HG02973 (cell line): Measurements from ENCODE around the gene PTBP3.
A peak's percentile ranks its signal among the peaks of the same experiment; 100 is the strongest.
"Not testable (repeated sequence)": the region's sequence is repeated elsewhere in the genome, so short reads cannot be mapped to it uniquely, and the experiment has no call there.

Source experiments
- ATAC-seq: cut with Tn5 transposase; IDR thresholded peaks from one replicate; pipeline ENCODE4 v1.9.1; 2021; ENCODE audit warnings: moderate library complexity; ENCODE audit not compliant: unreplicated experiment

Gene PTBP3

DNA sequence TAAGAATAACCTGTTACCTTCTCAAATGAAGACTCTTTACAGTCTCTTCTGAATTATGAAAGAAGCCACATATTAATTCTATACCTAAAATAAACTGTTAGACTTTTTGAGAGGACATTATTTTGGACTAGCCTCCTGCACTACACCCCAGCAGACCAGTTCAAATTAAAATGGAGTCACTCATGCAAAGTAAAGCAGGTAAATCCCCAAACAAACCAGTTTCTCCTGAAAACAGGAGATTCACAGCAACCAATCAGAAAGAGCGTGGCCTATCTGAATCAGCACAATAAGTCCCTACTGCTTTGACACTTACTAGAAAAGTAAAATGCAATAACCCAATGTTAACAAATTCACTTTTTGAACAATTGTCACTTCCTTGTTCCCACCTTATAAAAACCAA, 58.8 kb downstream of the PTBP3 start:
- ATAC-seq = no peak

DNA sequence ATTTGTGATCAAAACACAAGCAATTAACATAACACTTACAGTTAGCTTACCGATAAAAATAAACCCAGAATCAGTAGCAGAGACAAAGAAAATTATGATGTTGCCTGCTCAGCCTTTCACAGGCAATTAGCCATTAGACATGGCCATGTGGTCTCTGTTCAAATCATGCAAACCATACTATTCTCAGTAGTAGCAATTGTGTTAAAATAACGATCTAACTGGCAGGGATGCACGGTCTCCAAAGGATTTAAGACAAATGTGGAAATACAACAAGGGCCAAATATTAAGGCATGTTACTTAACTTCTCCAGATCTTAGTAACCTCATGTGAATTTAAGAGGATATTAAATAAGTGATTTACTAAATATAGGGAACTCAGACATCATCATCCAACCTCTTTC, 59.5 kb downstream of the PTBP3 start:
- ATAC-seq = no peak

DNA sequence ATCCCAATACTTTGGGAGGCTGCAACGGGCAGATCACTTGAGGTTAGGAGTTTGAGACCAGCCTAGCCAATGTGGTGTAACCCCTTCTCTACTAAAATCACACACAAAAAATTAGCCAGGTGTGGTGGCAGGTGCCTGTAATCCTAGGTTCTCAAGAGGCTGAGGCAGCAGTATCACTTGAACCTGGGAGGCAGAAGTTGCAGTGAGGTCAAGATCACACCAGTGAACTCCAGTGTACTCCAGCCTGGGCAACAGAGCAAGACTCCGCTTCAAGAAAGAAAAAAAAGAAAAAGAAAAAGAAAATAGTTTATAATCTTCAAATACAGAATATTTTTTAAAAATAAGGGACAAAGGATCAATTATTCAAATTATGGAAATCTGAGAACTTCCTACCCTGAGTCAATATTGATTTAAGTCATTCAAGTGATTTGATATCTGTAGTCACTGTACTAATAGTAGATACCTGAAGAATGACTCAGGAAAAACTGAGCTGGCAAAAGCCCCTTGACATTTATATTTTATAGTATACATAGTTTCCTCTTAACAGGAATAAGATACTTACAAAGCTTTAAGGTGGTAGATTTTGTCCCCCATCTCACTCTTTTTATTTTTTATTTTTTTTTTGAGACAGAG, 61.8 kb downstream of the PTBP3 start:
- ATAC-seq = no peak

DNA sequence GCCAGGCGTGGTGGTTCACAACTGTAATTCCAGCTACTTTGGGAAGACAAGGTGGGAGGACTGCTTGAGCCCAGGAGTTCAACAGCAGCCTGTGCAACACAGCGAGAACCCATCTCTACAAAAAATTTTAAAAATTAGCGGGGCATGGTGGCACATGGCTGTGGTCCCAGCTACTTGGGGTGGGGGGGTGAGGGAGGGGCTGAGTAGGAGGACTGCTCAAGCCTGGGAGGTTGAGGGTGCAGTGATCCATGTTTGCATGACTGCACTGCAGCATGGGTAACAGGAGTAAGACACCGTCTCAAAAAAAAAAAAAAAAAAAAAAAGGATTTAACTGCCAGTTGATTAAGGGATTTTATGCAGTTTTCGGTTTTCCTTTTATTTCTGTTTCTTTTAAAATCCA, 65.0 kb downstream of the PTBP3 start:
- no peak for ATAC-seq

DNA sequence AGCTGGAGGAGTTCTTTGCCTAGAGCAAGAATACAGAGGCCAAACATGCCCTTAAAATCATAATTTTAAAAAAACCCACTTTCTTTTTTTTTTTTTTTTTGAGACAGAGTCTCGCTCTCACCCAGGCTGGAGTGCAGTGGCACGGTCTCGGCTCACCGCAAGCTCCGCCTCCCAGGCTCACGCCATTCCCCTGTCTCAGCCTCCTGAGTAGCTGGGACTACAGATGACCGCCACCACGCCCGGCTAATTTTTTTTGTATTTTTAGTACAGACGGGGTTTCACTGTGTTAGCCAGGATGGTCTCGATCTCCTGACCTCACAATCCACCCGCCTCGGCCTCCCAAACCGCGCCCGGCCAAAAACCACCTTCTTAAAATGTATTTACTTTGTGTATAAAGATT, 66.3 kb downstream of the PTBP3 start:
- ATAC-seq = not testable (repeated sequence)

DNA sequence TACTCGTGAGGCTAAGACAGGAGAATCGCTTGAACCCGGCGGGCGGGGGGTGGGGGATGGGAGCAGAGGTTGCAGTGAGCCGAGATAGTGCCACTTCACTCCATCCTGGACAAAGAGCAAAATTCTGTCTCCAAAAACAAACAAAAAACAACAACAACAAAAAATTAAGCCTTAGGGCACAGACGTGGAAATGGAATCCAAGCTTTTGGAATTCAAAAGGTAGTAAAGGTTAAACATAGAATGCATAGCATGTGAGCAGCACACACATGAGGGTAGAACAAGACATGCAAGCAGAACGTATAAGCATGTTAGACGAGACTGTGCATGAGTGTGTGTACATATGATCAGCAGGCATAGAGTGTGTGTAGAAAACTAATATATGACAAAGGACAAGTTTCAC, 68.0 kb downstream of the PTBP3 start:
- no peak for ATAC-seq

DNA sequence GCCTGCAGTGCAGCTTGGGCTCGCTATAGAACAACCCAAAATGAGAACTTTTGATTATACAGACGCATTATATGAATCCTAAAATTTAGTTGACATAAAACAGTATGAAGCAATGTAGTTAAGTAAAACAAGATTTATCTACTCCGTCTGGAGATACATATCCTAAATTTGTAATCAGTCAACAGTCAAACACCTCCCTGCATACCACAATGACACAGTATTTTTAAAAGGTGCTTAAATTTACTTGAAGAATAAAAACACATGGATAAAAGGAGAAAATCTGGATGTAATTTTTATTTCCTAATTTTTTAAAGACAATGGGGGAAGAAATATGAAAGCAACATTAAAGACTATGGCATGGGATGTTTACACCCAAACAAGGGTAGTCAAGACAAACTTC, 70.8 kb downstream of the PTBP3 start:
- no peak for ATAC-seq

DNA sequence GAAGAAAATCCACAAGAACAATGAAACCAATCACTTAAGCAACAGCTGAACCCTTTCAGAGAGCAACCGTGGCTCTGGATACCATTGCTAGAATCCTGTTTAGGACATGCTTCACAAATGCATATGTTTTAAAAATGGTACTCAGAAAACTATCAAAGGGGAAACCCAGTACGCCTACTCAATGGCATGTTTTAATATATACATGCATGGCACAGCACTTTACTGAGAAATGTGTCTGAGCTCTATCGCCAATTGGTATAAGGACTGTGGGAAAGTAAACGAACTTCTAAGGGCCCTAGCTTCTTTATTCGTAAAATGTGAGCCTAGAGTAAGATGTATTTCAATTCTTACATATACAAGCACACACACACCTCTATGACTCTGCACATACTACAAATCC, 72.3 kb downstream of the PTBP3 start:
- no peak for ATAC-seq

DNA sequence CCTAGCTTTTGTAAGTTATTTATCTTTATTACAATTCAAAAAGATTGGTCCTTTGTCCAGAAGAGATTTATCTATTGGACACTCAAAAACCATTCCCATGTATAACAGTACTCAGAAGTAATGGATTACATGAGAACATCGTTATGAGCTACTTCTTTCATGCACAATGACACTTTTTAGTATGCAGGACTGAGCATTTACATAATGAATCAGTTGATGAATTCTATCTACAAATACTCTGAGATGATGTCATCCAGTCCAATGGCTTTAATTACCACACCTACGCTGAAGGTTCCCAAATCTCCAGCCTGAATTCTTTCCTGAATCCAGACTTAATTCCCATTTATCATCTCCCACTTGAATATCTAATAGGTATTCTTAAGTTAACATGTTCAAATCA, 75.3 kb downstream of the PTBP3 start:
- ATAC-seq = no peak

DNA sequence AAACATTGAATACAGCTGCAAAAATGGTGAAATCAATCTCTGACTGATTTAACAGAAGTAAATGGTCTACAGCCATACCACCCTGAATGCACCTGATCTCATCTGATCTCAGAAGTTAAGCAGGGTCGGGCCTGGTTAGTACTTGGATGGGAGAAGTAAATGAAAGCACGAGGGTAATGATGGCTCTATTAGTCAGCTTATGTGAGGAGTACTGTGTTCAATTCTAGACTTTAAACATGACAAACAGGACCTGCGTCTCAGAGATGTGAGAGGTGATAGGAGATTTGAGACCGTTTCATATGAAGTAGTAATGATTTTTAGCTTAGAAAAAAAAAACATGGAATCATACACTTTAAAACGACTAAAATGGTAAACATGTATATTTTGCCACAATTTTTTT, 81.2 kb downstream of the PTBP3 start:
- ATAC-seq = no peak

DNA sequence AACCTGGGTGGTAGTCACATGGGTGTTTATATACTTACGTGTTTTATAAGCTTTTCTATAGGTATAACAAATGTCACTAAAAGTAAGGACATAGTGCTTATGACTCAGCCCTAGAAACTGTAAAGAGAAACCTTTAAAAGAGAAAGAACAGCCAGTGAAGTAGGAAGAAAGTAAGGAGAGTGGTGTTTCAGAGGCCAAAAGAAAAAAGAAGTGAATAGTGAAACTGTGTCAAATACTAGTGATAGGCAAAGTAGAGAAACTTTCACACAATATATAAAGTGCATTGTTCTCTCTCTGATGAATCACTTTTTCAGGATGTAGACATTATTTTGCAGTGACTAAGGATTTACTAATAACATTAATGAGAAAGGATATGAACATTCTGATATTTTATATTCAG, 84.1 kb downstream of the PTBP3 start:
- peak; percentile 83 for ATAC-seq

DNA sequence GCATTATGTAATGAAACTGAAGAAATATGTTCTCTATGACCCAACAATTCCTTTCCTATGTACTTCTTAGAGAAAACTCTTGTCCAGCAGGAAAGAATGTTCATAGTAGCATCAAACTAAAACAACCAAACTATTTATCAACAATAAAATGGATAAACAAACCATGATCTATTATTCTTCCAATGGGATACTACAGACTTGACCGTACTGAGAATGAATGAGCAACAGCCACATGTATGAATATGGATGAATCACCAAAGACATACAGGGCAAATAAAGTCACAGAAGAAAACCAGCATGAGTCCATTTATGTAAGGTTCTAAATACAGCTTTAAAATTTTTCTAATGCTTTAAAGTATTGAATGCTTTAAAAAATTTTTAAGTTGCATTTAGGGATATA, 84.7 kb downstream of the PTBP3 start:
- no peak for ATAC-seq

DNA sequence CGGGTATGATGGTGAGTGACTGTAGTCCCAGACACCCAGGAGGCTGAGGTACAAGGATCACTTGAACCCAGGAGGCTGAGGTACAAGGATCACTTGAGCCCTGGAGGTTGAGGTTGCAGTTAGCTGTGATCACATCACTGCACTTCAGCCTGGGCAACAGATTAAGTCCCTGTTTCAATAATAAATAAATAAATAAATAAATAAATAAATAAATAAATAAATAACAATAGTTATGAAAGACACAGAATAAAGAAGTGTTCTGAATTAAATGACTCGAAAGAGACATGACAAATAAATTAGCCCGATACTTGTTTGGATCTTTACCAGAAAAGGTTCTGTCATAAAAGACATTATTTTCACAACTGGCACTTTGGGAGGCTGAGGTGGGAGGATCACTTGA, 86.3 kb downstream of the PTBP3 start:
- no peak for ATAC-seq

DNA sequence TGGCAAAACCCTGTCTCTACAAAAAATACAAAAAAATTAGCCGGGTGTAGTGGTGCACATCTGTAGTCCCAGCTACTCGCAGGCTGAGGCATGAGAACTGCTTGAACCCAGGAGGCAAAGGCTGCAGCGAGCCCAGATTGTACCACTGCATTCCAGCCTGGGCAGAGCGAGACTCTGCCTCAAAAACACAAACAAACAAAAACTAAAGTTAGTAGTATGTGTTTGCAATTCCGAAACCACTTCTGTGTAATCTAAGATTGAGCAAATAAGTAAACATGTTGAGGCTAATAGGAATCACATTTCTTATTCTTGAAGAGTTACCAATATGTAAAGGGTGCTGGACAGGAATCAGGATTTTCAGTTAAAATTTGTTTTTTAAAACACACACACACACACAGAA, 88.3 kb downstream of the PTBP3 start:
- no peak for ATAC-seq

DNA sequence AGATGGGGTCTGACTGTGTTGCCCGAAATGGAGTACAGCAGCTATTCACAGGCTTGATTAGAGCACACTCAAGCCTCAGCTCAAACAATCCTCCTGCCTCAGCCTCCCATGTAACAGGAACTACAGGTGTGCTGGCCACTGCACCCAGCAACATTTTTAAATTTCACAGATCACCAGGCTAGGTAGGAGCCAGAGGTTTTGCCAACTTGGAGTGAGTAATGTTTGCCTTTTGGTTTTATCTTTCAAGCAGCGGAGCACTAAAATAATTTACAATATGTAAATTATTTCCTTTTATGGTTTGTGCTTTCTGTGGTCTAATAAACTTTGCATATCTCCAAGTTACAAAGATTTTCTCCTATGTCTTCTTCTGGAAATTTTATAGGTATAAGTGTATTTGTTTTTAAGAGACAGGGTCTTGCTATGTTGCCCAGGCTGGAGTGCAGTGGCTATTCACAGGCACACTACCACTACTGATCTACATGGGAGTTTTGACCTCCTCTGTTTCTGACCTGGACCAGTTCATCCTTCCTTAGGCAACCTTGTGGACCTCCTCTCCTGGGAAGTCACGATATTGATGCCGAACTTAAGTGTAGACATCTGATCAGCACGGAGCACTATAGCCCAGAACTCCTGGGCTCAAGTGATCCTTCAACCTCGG, 91.1 kb downstream of the PTBP3 start:
- no peak for ATAC-seq

DNA sequence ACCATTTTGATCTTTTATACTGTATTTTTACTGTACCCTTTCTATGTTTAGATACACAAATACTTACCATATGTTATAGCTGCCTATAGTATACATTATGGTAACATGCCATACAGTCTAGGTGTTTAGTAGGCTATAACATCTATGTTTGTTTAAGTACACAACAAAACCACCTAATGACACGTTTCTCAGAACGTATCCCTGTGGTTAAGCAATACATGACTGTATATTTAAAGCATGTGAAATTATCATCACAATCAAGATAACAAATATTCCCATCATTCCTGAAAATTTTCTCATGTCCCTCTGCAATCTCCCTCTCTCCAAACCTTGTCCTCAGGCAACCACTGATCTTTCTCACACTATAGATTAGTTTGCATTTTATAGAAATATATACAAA, 91.9 kb downstream of the PTBP3 start:
- ATAC-seq = no peak

DNA sequence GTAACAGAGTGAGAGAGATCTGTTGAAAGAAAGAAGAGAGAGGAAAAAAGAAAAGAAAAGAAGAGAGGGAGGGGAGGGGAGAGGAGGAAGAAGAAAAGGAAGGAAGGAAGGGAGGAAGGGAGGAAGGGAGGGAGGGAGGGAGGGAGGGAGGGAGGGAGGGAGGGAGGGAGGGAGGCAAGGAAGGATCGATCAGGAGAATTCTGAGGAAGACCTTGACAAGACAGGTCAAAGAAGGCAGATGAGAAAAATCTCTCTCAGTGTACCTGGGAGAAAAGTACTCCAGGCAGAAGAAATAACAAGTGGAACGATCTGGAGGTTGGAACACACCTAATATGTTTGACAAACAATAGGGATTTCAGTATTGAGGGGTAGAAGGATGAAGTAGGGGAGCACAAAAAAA, 93.7 kb downstream of the PTBP3 start:
- ATAC-seq = no peak

DNA sequence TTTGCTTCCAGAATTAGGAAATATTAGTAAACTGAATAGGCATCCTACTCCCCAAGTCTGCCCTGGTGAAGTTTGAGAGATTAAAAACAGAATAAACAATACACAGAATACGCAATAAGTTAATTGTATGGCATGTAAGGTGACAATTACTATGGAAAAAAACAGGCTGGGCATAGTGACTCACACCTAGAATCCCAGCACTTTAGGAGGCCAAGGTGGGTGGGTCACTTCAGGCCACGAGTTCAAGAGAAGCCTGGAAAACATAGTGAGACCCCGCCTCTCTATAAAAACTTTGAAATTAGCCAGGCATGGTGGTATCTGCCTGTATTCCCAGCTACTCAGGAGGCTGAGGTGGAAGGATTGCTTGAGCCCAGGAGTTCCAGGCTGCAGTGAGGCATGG, 94.1 kb downstream of the PTBP3 start:
- ATAC-seq = no peak

DNA sequence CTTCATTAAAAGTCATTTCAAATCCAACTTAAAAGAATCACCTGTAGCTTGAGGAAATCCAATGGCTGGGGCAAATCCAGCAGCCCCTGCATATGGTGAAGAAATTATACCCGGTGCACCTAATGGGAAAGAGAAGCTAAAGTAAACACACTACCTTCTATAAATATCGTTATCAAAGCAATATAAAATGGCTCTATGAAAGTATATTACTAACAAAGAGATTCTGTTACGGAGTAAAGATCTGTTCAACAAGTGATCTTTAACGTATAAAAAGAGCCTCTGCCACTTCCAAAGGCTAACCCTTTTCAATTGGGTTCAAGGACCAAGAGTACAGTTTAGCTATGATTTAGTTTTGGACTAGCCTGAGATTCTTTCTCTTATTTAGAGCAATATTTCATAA, 98.6 kb downstream of the PTBP3 start:
- no peak for ATAC-seq

DNA sequence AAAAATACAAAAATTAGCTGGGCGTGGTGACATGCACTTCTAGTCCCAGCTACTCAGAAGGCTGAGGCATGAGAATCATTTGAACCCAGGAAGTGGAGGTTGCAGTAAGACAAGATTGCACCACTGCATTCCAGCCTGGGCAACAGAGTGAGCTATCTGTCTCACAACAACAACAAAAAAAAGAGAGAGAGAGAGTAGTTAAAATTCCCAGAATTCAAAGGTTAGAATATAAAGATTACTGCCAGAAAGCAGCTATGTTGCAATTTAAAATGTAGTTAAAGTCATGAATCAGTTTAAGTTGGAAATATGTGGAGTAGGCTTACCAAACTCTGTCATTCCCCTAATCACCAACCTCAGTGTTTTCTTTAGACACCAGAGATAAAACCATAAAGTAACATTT, 99.7 kb downstream of the PTBP3 start:
- ATAC-seq = no peak

DNA sequence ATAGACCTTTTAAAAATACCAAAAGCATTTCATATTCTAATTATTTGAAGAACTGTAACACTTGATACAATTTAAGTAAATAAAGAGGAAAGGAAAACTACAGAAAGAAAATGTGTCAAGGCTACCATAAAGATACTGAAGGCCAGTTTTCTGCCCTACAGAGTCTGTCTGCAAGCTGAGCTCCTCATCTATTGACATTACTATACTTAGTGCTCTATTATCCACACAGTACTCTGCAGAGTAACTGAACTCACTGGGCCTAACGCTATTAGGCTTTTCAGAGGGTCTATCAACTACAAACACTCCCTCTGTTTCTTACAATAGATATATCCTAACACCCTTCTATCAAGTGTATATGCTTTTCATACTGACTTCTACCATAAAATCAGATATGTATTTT, 101.2 kb downstream of the PTBP3 start:
- ATAC-seq = no peak

DNA sequence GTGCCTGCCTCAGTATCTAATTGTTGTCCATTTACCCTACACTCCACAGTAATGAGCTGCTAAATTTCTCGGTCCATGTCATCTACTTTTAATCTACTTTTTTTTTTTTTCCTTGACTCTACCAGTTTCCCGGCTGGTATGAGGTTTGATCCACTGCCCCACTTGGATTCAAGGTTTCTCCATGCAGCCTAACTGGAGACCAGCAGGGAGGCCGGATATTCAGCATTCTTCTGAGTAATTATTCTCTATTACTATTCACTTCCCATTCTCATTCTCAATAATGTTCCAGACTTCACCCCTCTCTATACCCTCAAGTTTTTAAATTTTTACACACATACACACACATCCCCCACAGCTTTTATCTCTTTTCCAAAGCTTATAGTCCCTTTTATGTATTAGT, 107.3 kb downstream of the PTBP3 start:
- no peak for ATAC-seq
